GDM1 (cell line): ENCODE data around the gene PHF12.
"Not testable (repeated sequence)": the region's sequence is repeated elsewhere in the genome, so short reads cannot be mapped to it uniquely, and the experiment has no call there.

ENCODE experiments used
- DNase-seq: peaks from one replicate; lab custom pipeline; 2025; lab: John Stamatoyannopoulos, UW

Gene PHF12

DNA sequence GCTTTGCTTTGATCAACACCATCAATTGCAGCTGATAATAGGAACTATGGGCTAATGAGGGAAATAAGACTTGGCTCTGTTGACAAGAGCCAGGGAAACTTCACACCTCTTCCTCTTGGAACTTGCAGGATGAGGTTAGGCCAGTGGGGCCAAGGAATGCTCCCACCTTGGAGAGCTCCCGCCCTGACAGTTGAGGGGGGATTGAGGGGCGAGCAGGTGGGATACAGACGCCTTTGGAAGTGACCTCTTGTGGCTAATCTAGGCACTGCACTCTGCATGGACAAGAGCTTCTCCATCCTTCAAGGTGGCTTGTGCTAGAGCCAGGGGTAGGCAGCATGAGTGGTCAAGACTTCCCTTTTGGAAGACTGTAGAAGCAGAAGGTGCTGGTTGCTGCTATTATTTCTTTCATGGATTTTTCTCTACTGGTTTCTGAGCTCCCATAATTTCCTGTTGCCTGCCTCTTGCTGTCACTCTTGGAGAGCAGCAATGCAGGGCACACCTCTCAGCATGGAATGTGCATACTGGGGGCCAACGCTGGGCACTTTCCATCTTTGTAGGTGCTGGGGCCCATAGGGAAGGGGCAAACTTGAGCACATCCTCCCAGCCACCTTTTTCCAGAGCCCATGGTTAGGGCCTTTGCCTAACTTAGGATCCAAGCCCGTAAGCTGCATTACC is 2.3 kb upstream of the PHF12 start:
- DNase-seq, result no peak

- peak; percentile 98 for DNase-seq
Measured at GRCh38 chr17:28951991-28952975, 965 bp upstream of the PHF12 start.

DNA sequence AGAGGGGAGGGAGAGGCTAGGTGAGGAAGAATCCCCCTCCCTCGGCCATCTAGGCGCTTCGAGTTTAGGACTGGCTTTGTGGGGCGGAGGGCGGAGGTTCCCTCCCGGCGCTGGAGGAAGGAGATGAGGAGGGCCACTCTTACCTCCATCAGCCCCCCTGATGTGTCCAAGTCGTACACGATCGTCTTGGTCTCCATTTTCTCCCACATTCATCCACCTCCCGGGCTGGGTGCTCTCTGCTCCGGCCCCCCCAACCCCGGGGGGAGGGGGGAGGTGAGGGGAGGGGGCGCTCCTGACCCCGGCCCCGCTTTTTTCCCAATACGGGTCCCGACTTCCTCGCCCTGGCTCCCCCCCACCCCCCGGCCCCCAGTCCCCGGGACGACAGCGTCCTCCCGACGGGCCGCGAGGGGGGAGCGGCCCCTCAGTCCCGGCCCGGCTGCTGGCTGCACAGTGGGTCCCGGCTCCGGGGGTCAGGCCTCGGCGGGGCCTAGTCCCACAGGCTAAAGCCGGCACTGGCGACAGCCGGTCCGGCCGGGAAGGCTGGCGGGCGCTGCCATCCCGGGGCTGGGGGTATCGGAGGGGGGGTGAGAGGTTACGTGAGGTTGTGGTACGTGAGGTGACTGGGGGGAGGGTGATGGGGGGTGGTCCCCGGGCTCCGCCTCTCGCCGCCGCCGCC is 428 bp downstream of the PHF12 start:
- DNase-seq, result no peak

GRCh38 chr17:28950017-28950751 is 1.1 kb downstream of the PHF12 start:
- DNase-seq, result peak; percentile 10

- no peak for DNase-seq
Measured at GRCh38 chr17:28949185-28950016, 1.9 kb downstream of the PHF12 start.

DNA sequence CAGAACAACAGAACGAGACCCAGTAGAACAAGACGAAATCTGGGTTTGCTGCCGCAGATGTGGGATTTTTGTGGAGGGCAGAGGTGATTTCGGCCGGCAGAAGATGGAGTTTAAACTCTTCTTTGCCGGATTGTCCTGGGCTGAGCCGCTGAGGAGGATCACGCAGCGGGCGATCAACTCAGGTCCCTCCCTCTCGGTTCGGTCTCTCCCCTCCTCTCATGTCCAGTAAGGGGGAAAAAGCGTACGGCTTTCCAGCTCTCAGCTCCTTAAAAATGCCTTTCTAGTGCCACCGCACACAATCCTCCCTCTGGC is 2.5 kb downstream of the PHF12 start:
- no peak for DNase-seq

- DNase-seq, result no peak
Measured at GRCh38 chr17:28948342-28948741, 3.0 kb downstream of the PHF12 start.

DNA sequence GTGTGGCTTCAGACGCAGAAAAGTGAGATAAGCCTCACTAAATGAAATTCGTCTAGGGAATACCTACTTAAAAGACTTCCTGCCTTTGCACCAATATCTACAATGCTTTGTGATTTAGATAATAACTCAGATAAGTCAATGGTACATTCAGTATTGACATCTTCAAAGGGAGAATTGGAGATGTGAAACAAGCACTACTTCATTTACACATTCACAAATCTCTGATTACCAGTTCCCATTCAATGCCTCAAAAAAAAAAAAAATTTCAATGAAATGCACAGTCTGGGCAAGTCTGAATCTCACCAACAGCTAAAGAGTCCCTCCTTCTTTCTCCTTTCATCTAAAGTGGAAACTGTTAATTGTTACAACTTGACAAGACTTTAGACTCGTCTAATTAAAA is 3.7 kb downstream of the PHF12 start:
- DNase-seq, result no peak

DNA sequence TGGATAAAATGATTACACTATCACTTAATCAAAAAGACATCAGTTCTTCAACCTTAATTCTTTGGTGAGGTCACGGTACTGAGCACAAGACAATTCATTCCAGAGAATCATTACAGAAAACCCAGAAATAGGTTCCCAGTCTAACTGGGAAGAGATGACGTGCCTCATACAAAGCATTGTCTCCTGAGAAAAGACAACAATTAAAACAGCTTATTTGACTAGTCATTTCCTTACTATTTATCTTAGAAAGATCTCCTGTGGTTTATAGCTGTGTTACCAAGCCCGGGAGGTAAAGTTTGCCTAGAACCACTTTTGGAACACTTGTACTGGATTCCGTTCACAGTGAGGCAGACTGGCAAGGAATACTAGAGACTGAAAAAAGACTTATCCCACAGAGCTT is 5.1 kb downstream of the PHF12 start:
- DNase-seq, result no peak

DNA sequence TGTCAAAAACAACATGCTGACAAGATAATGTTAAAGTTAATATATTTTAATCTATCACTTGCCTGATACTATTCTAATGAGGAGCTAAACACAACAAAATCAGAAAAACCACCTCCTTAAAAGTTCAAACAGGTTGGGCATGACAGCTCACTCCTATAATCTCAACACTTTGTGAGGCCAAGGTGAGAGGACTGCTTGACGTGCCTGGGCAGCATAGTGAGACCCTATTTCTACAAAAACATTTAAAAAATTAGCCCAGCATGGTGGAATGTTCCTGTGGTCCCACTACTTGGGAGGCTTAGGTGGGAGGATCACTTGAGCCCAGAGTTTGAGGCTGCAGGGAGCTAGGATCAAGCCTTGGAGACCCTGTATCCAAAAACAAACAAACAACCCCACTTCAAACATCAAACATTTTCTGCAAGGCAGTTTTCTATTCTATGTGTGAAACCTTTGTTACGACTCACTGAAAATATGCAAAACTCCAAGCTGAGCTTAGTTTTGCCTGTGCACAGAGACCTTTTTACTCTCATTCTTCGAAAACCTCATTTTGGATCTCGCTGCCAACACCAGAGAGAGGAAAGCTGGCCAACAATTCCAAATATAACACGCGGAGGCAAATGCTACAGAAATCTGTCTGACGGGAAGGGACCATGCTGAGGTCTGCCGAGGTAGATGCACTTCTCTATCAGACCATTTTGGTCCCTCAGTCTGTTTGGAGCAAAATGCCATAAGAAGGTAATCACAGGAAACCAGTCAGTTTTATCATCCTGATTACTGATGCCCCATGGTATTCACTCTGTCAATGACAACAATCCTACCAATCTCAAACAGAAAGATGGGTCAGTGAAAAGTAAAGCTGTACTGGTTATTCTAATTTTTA is 6.2 kb downstream of the PHF12 start:
- DNase-seq, result no peak

DNA sequence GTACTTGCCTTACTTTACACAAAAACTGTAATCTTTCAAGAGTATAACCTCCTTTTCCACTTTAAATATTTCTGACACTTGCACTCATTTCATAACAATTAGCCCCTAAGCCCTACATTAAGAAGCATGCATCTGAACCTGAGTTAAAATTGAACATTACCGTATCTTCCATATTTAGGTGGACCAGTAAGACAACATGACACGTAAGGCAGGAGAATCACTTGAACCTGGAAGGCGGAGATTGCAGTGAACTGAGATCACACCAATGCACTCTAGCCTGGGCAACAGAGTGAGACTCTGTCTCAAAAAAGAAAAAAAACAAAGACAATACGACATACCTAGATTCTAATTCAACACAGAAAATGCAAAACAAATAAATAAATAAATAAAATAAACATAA is 7.0 kb downstream of the PHF12 start:
- no peak for DNase-seq

DNA sequence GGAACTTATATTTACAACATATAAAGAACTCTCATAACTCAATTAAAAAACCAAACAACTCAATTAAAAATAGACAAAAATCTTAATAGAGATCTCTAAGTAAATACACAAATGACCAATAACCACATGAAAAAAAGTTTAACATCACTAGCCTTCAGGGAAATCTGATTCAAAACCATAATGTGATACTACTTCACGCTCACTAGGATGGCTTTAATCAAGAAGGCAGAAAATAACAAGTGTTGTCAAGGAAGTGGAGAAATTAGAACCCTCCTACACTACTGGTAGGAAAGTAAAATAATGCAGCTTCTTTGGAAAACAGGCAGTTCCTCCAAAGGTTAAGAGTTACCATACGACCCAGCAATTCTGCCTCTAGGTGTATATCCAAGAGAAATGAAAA is 8.4 kb downstream of the PHF12 start:
- no peak for DNase-seq

DNA sequence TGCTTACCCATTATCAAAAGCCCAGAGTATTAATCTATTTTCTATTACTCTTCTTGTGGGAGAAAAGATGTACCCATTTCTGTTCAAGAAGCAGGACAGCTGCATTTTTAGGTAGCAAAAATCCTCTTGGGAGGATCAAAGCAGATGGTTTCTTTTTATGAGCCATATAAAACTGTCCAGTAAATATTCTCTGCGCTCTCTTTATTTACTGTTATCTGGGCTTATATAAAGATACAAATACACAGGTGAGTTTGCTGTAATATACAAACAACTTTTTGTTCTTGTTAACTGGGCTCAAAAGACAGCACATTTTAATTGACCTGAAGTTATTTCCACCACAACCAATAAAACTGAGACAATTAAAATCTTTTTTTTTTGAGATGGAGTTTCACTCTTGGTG is 10.1 kb downstream of the PHF12 start:
- DNase-seq, result no peak

DNA sequence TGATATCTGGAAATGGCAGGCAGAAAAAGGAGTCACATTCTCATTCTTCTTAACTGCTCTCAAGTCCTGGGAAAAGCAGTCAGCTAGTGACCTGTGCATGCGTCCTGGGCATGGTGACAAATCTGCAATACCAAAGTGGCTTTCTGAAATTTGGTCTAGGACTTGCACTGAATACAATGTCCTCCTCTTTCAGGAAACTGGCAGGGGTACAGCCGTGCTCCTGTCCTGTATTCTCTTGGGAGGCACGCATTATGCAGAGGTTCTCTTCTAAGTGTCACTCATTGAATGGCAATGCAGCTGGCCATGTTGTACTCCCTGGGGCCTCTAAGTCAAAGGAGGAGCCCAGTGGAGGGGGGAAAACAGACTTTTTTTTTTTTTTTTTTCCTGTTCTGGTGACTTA is 10.6 kb downstream of the PHF12 start:
- no peak for DNase-seq

DNA sequence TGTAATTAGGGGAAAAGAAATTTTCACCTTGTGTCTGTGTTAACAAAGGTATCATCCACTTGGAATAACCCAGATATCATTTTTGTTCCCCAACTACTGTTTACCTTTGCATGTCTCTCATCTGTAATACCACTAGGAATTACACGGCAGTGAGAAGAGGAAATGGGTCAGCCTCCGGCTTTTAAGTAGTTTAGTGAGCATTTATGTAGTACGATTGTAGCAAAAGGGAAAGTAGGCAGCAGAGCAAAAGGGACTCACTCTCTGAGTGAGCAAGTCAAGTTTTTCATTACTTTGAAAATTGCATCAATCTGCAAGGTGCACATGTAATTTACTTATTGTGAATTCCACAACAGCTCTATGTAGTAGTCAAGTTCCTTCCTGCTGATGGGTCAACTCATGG is 11.2 kb downstream of the PHF12 start:
- DNase-seq, result no peak

DNA sequence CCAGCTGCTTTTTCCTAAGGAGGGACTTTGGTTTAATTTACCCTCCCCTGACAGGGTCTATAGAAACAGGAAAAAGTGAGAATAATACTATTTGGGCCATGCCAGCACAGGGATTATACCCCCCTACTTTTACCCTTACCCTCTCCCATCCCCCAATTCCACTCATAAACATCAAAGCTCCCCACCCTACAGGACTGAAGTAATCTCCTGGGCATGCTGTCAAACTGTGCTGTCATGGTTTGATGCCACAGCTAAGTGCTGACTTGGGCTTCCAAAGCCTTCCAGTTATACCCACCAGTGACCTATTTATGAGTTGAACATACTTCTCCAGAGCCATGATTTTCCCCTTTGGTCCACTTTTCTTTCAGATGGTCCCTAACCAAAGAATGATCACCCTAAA is 12.8 kb downstream of the PHF12 start:
- no peak for DNase-seq

- DNase-seq, result no peak
Measured at GRCh38 chr17:28937044-28937729, 14.1 kb downstream of the PHF12 start.

DNA sequence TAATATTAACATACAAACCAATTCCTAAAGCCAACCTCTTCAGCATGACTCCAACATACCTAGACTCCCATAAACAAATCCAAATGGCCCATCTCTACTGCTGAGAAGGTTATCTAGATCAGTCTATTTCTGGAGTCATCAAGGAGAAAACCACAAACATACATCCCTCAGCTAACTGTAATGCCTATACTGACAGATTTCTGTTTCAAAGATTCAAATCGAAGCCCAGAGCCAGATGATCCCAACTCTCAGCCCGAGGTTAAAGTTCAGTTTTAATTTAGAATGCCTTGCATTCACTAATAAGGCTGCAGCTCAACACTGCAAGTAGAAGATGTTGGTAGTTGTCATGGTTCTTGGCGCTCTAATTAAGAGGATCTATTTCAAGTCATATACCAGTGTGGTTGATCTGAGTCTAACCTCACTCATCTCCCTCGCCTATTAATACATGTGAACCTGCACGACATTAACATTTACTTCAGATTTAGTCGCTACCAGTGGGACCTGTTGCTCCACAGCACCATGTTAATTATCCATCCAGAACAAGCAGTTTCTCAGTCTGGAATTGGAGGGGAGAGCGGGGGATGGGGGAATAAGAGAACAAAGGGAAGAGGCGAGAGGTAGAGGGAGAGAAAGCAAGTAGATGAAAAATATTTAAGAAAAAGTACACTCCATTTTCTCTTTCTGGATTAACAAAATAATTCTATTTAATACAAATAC is 15.4 kb downstream of the PHF12 start:
- no peak for DNase-seq

DNA sequence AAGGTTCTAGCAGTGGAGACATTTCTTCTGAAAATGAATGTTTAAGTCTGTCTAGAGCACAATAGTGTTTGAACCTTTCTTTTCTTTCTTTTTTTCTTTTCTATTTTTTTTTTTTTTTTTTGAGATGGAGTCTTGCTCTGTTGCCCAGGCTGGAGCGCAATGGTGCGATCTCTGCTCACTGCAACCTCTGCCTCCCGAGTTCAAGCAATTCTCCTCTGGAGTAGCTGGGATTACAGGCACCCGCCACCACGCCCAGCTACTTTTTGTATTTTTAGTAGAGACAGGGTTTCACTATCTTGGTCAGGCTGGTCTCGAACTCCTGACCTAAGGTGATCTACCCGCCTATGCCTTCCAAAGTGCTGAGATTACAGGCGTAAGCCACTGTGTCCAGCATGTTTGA is 16.8 kb downstream of the PHF12 start:
- not testable (repeated sequence) for DNase-seq
